ENCODE measurements around the gene KANSL1. TPM values are rescaled to one million over a fixed set of nuclear protein-coding genes. Genes with fewer than 3 reads are reported as not detected.

Gene KANSL1
- total and polyA plus RNA-seq, 10 of the 15 experiments (the other 5 are each of a cell fraction or from before 2014, with no cell fraction given) = 4.7 to 60.6 (median 28.0) TPM

DNA sequence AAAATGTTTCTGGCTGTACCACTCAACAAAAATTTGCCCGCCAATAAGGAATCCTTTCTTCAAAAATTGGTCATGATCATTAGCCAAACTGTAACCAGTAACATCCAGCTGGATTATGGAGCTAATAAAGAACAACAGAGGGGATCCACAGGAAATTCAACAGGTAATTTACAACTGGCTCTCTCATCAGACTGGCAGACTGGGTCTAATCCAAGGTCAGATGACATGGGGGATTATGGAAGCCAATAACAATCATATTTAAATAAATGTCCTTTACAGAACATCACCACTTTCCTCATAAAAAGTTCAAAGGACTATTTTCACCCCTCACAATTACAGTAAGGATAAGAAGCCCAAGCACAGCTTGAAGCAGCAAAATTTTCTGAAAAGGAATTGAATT lies 66.4 kb downstream of the KANSL1 start:
- Histone ChIP-seq H3K9me3 (replicated peaks; ENCODE audit: control insufficient read depth, insufficient read depth, low read length) (no peaks in the 10 kb centered on the region), H3K4me3 (no peak overlapping the region), H4K20me1 (ENCODE audit: control insufficient read depth, insufficient read depth) (peaks cover 11% of the 10 kb centered on the region; the same call in 1 of the 2 replicates), H3K9ac (ENCODE audit: control insufficient read depth, insufficient read depth, low read length) (no peak overlapping the region), H2AFZ (ENCODE audit: control insufficient read depth, low read depth, low read length) (no peak overlapping the region), H3K79me2 (ENCODE audit: control insufficient read depth, insufficient read depth, low read length) (peaks cover 97% of the 10 kb centered on the region), H3K4me1 (ENCODE audit: control insufficient read depth, insufficient read depth, low read length) (peaks cover 34% of the 10 kb centered on the region), H3K27ac (ENCODE audit: control insufficient read depth, insufficient read depth) (no peak overlapping the region), H3K27me3 (replicated peaks in 1 of 2; ENCODE audit: control insufficient read depth in 2 of 2, insufficient read depth in 2 of 2, low read length in 1 of 2) (no peaks in the 10 kb centered on the region), H3K36me3 (ENCODE audit: control insufficient read depth in 2 of 2, insufficient read depth in 2 of 2, low read length in 1 of 2) (peaks cover 2 to 12% of the 10 kb centered on the region in 2 experiments; a peak in 2 of 4 replicates), H3K4me2 (ENCODE audit: control insufficient read depth, insufficient read depth) (no peak overlapping the region)
- CTCF ChIA-PET = interaction anchor here (1.3 to 3.3 kb wide), 6 partner anchors 9 to 66 kb away, joined by 3 to 17 read pairs (median 6); partner anchors contain the start of gene KANSL1
- WGBS (ENCODE audit: insufficient coverage, insufficient replicate concordance, low lambda C conversion rate, missing lambda C conversion rate) = 89% methylated on average over 1 of the region's 1 CpG
- RAD21 ChIA-PET (ENCODE audit: unreplicated experiment) = interaction anchor here (2.0 kb wide), 1 partner anchor 60 kb away, joined by 4 read pairs; no protein-coding TSS in a partner anchor
- in situ Hi-C loops (cut with MboI) = loop anchor here (25.0 kb wide), 1 partner anchor 540 kb away; no protein-coding TSS in a partner anchor
- intact Hi-C loops (cut with micrococcal nuclease; ENCODE audit: unreplicated experiment) = no loop called here
- DNase-seq (ENCODE audit: low read depth, low spot score) (no peak), ATAC-seq (no peak), FAIRE-seq (no peak)
- POLR2A ChIA-PET = interaction anchor here (0.5 to 2.0 kb wide), 8 partner anchors 8 to 66 kb away, joined by 3 to 6 read pairs (median 4); partner anchors contain the start of gene KANSL1
- SMC1A ChIA-PET (ENCODE audit: uncharacterized antibody, unreplicated experiment) = interaction anchor here (1.0 to 2.6 kb wide), 15 partner anchors 9 to 86 kb away, joined by 3 to 13 read pairs (median 5); no protein-coding TSS in a partner anchor
- BruUV-seq (replicated peaks) = no TSS peak
- TF ChIP-seq TARDBP (IDR thresholded peaks at IDR 0.05; ENCODE audit: borderline replicate concordance) (no peak), ZNF384 (IDR thresholded peaks at IDR 0.05; ENCODE audit: borderline replicate concordance, low read depth, low read length) (no peak), NRF1 (conservative IDR thresholded peaks at IDR 0.05; ENCODE audit: low read depth, low read length) (no peak), GATAD2B (conservative IDR thresholded peaks at IDR 0.05; ENCODE audit: low read depth) (no peak), NR2F1 (conservative IDR thresholded peaks at IDR 0.05) (no peak), RB1 (IDR thresholded peaks at IDR 0.05; ENCODE audit: borderline replicate concordance) (no peak), ZNF217 (IDR thresholded peaks at IDR 0.05) (no peak), NFYB (IDR thresholded peaks at IDR 0.05; ENCODE audit: insufficient read depth, low read depth, low read length) (no peak)
- TF ChIP-seq, protein P1, sequence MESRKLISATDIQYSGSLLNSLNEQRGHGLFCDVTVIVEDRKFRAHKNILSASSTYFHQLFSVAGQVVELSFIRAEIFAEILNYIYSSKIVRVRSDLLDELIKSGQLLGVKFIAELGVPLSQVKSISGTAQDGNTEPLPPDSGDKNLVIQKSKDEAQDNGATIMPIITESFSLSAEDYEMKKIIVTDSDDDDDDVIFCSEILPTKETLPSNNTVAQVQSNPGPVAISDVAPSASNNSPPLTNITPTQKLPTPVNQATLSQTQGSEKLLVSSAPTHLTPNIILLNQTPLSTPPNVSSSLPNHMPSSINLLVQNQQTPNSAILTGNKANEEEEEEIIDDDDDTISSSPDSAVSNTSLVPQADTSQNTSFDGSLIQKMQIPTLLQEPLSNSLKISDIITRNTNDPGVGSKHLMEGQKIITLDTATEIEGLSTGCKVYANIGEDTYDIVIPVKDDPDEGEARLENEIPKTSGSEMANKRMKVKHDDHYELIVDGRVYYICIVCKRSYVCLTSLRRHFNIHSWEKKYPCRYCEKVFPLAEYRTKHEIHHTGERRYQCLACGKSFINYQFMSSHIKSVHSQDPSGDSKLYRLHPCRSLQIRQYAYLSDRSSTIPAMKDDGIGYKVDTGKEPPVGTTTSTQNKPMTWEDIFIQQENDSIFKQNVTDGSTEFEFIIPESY (IDR thresholded peaks at IDR 0.05) = no peak
- TF ChIP-seq, protein P2, sequence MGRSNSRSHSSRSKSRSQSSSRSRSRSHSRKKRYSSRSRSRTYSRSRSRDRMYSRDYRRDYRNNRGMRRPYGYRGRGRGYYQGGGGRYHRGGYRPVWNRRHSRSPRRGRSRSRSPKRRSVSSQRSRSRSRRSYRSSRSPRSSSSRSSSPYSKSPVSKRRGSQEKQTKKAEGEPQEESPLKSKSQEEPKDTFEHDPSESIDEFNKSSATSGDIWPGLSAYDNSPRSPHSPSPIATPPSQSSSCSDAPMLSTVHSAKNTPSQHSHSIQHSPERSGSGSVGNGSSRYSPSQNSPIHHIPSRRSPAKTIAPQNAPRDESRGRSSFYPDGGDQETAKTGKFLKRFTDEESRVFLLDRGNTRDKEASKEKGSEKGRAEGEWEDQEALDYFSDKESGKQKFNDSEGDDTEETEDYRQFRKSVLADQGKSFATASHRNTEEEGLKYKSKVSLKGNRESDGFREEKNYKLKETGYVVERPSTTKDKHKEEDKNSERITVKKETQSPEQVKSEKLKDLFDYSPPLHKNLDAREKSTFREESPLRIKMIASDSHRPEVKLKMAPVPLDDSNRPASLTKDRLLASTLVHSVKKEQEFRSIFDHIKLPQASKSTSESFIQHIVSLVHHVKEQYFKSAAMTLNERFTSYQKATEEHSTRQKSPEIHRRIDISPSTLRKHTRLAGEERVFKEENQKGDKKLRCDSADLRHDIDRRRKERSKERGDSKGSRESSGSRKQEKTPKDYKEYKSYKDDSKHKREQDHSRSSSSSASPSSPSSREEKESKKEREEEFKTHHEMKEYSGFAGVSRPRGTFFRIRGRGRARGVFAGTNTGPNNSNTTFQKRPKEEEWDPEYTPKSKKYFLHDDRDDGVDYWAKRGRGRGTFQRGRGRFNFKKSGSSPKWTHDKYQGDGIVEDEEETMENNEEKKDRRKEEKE (IDR thresholded peaks at IDR 0.05) = no peak
- TF ChIP-seq, protein P3, sequence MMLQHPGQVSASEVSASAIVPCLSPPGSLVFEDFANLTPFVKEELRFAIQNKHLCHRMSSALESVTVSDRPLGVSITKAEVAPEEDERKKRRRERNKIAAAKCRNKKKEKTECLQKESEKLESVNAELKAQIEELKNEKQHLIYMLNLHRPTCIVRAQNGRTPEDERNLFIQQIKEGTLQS (IDR thresholded peaks at IDR 0.05; ENCODE audit: borderline replicate concordance, extremely low read depth, low read depth, low read length) = no peak
